Activated T-cell treated with anti-CD3 and anti-CD28 coated beads, Interleukin-2, amount 50 U/mL, for 1 hour (primary cell): ENCODE results near the gene NEGR1.
"Not testable (repeated sequence)": the region's sequence is repeated elsewhere in the genome, so short reads cannot be mapped to it uniquely, and the experiment has no call there.

Experiments
- DNase-seq: peaks from one replicate; pipeline ENCODE4 v3.0.0-alpha.2; 2020

NEGR1 gene

GRCh38 chr1:71921204-71921603 is 361.1 kb downstream of the NEGR1 start:
- no peak for DNase-seq

- no peak for DNase-seq
Observed at GRCh38 chr1:71920556-71920955, 361.8 kb downstream of the NEGR1 start.

GRCh38 chr1:71919811-71920509 is 362.4 kb downstream of the NEGR1 start:
- DNase-seq: no peak

- DNase-seq: no peak
Observed at GRCh38 chr1:71918630-71919029, 363.7 kb downstream of the NEGR1 start.

- no peak for DNase-seq
Observed at GRCh38 chr1:71916894-71917293, 365.4 kb downstream of the NEGR1 start.

GRCh38 chr1:71914626-71915025 is 367.7 kb downstream of the NEGR1 start:
- no peak for DNase-seq

- no peak for DNase-seq
Observed at GRCh38 chr1:71908871-71909390, 373.4 kb downstream of the NEGR1 start.

- DNase-seq: no peak
Observed at GRCh38 chr1:71908303-71908702, 374.0 kb downstream of the NEGR1 start.

GRCh38 chr1:71899881-71900280 is 382.5 kb downstream of the NEGR1 start:
- DNase-seq: no peak

GRCh38 chr1:71888166-71888565 is 394.2 kb downstream of the NEGR1 start:
- not testable (repeated sequence) for DNase-seq

- no peak for DNase-seq
Observed at GRCh38 chr1:71885171-71885570, 397.2 kb downstream of the NEGR1 start.

- DNase-seq: no peak
Observed at GRCh38 chr1:71882637-71883036, 399.7 kb downstream of the NEGR1 start.

- DNase-seq: no peak
Observed at GRCh38 chr1:71882226-71882625, 400.1 kb downstream of the NEGR1 start.

- no peak for DNase-seq
Observed at GRCh38 chr1:71881611-71882010, 400.7 kb downstream of the NEGR1 start.

GRCh38 chr1:71869326-71869725 is 413.0 kb downstream of the NEGR1 start:
- no peak for DNase-seq

GRCh38 chr1:71862756-71863155 is 419.6 kb downstream of the NEGR1 start:
- DNase-seq: no peak

- DNase-seq: no peak
Observed at GRCh38 chr1:71861022-71861421, 421.3 kb downstream of the NEGR1 start.

- DNase-seq: no peak
Observed at GRCh38 chr1:71859806-71860205, 422.5 kb downstream of the NEGR1 start.

- DNase-seq: no peak
Observed at GRCh38 chr1:71857862-71858261, 424.5 kb downstream of the NEGR1 start.

GRCh38 chr1:71853360-71853759 is 429.0 kb downstream of the NEGR1 start:
- DNase-seq: no peak

- DNase-seq: no peak
Observed at GRCh38 chr1:71850936-71851335, 431.4 kb downstream of the NEGR1 start.

- DNase-seq: no peak
Observed at GRCh38 chr1:71850515-71850914, 431.8 kb downstream of the NEGR1 start.

- DNase-seq: no peak
Observed at GRCh38 chr1:71843012-71843411, 439.3 kb downstream of the NEGR1 start.

- DNase-seq: no peak
Observed at GRCh38 chr1:71839876-71840275, 442.5 kb downstream of the NEGR1 start.

GRCh38 chr1:71836904-71837303 is 445.4 kb downstream of the NEGR1 start:
- DNase-seq: no peak
